A673 (cell line): ENCODE results near the gene CDC42EP2.

ENCODE experiments used
- EZH2 ChIP-seq: fragments of 200-600 bp; sonication (generic); IDR thresholded peaks from 2 replicates; pipeline ENCODE4 v1.6.1; 2017; ENCODE audit warnings: borderline replicate concordance, low read depth, mild to moderate bottlenecking, mixed read lengths, antibody characterized with exemption, low read length; ENCODE audit not compliant: poor library complexity, severe bottlenecking
- TF ChIP-seq, protein P1 (sequence below): fragments of 300-800, 200-600 bp; sonication (generic); conservative IDR thresholded peaks from 2 replicates; pipeline ENCODE4 v1.5.1; 2017; ENCODE audit warnings: low read depth, mild to moderate bottlenecking, antibody characterized with exemption, low read length, moderate library complexity, mixed read lengths

DNA sequence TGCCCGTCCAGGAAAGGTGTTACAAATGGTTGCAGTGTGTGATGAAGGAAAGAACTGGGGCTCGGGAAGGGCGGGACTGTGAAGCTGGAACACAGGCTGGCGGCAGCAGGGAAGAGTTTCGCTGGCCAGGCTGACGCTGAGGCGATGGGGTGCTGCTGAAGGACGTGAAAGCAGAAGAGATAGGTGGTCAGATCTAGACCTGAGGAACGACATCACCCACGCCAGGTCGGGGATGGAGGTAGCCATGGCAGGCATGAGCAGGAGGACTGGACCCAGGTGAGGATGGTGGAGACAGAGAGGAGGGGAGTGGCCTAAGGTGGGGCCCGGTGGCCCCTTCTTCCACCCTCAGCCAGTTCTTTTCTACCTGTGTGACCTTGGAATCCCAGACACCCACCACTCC is 9.1 kb downstream of the CDC42EP2 start:
- TF ChIP-seq, protein P1, sequence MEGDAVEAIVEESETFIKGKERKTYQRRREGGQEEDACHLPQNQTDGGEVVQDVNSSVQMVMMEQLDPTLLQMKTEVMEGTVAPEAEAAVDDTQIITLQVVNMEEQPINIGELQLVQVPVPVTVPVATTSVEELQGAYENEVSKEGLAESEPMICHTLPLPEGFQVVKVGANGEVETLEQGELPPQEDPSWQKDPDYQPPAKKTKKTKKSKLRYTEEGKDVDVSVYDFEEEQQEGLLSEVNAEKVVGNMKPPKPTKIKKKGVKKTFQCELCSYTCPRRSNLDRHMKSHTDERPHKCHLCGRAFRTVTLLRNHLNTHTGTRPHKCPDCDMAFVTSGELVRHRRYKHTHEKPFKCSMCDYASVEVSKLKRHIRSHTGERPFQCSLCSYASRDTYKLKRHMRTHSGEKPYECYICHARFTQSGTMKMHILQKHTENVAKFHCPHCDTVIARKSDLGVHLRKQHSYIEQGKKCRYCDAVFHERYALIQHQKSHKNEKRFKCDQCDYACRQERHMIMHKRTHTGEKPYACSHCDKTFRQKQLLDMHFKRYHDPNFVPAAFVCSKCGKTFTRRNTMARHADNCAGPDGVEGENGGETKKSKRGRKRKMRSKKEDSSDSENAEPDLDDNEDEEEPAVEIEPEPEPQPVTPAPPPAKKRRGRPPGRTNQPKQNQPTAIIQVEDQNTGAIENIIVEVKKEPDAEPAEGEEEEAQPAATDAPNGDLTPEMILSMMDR: no peak
- TF ChIP-seq EZH2: no peak
